ENCODE results near the gene ZNF550. TPM values are rescaled to one million over a fixed set of nuclear protein-coding genes. Genes with fewer than 3 reads are reported as not detected.
"Not testable (repeated sequence)": the region's sequence is repeated elsewhere in the genome, so short reads cannot be mapped to it uniquely, and the experiment has no call there.

The ZNF550 gene
- total RNA-seq, 1 experiment from 2014 or later: 13.5 TPM

DNA sequence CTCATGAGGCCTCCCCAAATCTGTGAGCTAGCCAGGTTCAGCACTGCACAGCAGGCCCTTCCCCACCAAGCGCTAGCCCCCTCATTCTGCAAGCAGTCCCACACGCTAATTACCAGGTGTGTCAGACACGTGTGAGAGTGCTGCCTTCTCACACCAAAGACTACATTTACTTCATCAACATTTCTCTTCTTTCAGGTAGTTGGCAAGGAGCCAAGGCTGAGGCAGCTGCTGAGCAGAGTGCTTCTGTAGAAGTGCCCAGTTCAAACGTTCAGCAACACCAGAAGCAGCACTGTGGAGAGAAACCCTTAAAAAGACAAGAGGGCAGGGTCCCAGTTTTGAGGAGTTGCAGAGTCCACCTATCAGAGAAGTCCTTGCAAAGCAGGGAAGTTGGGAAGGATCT is 53.5 kb downstream of the ZNF550 start:
- Histone ChIP-seq H2AK5ac (ENCODE audit: insufficient read length, low read length) (no peak overlapping the region), H2BK12ac (ENCODE audit: insufficient read length, low read depth, low read length) (no peak overlapping the region), H2BK120ac (ENCODE audit: low read depth, low read length, poor library complexity, severe bottlenecking) (no peak overlapping the region), H3K9me3 (ENCODE audit: control insufficient read depth, low read depth, low read length) (no peaks in the 10 kb centered on the region), H4K8ac (replicated peaks; ENCODE audit: insufficient read length, low read depth, low read length) (no peak overlapping the region), H3K14ac (ENCODE audit: insufficient read depth, low read length) (no peak overlapping the region), H3K9ac (ENCODE audit: extremely low read depth, insufficient read length, low read length) (no peak overlapping the region), H2BK15ac (ENCODE audit: low read depth, low read length) (no peak overlapping the region), H3K27ac (ENCODE audit: insufficient read length, low read depth, low read length) (no peak overlapping the region), H4K91ac (ENCODE audit: insufficient read length, low read depth, low read length) (no peak overlapping the region), H3K23ac (ENCODE audit: insufficient read length, low read depth, low read length) (no peak overlapping the region), H3T11ph (ENCODE audit: low read length) (no peak overlapping the region), H3K79me2 (ENCODE audit: insufficient read depth, low read length) (no peaks in the 10 kb centered on the region; the same call in 1 of the 2 replicates), H3K4ac (ENCODE audit: low read depth, low read length) (no peak overlapping the region), H4K20me1 (ENCODE audit: control insufficient read depth, insufficient read depth, insufficient read length) (no peaks in the 10 kb centered on the region), H2AFZ (ENCODE audit: low read length) (no peak overlapping the region), H2BK20ac (ENCODE audit: low read depth, low read length, poor library complexity, severe bottlenecking) (no peak overlapping the region), H3K79me1 (ENCODE audit: insufficient read depth, low read depth, low read length, poor library complexity, severe bottlenecking) (peaks cover 3% of the 10 kb centered on the region), H4K5ac (ENCODE audit: insufficient read length, low read depth, low read length) (no peak overlapping the region), H3K56ac (ENCODE audit: insufficient read length, low read depth, low read length) (no peak overlapping the region), H3K23me2 (ENCODE audit: insufficient read length, low read depth, low read length, poor library complexity, severe bottlenecking) (no peaks in the 10 kb centered on the region), H3K4me2 (ENCODE audit: insufficient read depth, insufficient read length, low read length) (no peak overlapping the region), H2BK5ac (ENCODE audit: insufficient read length, low read length) (no peak overlapping the region), H3K27me3 (ENCODE audit: insufficient read depth, low read length) (no peaks in the 10 kb centered on the region; the same call in 1 of the 2 replicates), H3K18ac (ENCODE audit: insufficient read length, low read depth, low read length) (no peak overlapping the region), H3K4me1 (ENCODE audit: insufficient read depth, low read length) (no peaks in the 10 kb centered on the region)
- WGBS (ENCODE audit: extremely low coverage, insufficient read length, low lambda C conversion rate): no CpG with 5 or more reads among the region's 4 CpGs
- H3K27ac Mint-ChIP-seq: no peak overlapping the region
- no peak for TF ChIP-seq CTCF (conservative IDR thresholded peaks at IDR 0.05)
- H3K27me3 Mint-ChIP-seq (ENCODE audit: low read depth): no peaks in the 10 kb centered on the region
- DNase-seq: no peak
- peaks cover 31 to 59% of the 10 kb centered on the region in 2 experiments for H3K9me3 Mint-ChIP-seq
- H3K36me3 Mint-ChIP-seq (ENCODE audit: insufficient read depth in 1 of 3, low read depth in 3 of 3): peaks cover 69 to 80% (median 70%) of the 10 kb centered on the region in 3 experiments
- no peak overlapping the region for H3K4me3 Mint-ChIP-seq
- no peaks in the 10 kb centered on the region for H3K4me1 Mint-ChIP-seq

- not testable (repeated sequence) for H3K4ac ChIP-seq (ENCODE audit: low read depth, low read length); H2BK15ac ChIP-seq (ENCODE audit: low read depth, low read length); H3K4me1 Mint-ChIP-seq; H4K20me1 ChIP-seq (ENCODE audit: control insufficient read depth, insufficient read depth, insufficient read length); H3K23me2 ChIP-seq (ENCODE audit: insufficient read length, low read depth, low read length, poor library complexity, severe bottlenecking); H2BK20ac ChIP-seq (ENCODE audit: low read depth, low read length, poor library complexity, severe bottlenecking); DNase-seq; H3K27me3 Mint-ChIP-seq (ENCODE audit: low read depth); H3K56ac ChIP-seq (ENCODE audit: insufficient read length, low read depth, low read length); H2AFZ ChIP-seq (ENCODE audit: low read length); H3K79me1 ChIP-seq (ENCODE audit: insufficient read depth, low read depth, low read length, poor library complexity, severe bottlenecking); H3K27me3 ChIP-seq (ENCODE audit: insufficient read depth, low read length); H3K23ac ChIP-seq (ENCODE audit: insufficient read length, low read depth, low read length); H3K9me3 ChIP-seq (ENCODE audit: control insufficient read depth, low read depth, low read length); H2BK5ac ChIP-seq (ENCODE audit: insufficient read length, low read length); H3K27ac ChIP-seq (ENCODE audit: insufficient read length, low read depth, low read length); H3K14ac ChIP-seq (ENCODE audit: insufficient read depth, low read length); H3K79me2 ChIP-seq (ENCODE audit: insufficient read depth, low read length); H4K91ac ChIP-seq (ENCODE audit: insufficient read length, low read depth, low read length); H4K8ac ChIP-seq (replicated peaks; ENCODE audit: insufficient read length, low read depth, low read length); H3T11ph ChIP-seq (ENCODE audit: low read length); H2AK5ac ChIP-seq (ENCODE audit: insufficient read length, low read length); H4K5ac ChIP-seq (ENCODE audit: insufficient read length, low read depth, low read length); H3K4me1 ChIP-seq (ENCODE audit: insufficient read depth, low read length); H3K27ac Mint-ChIP-seq; H3K18ac ChIP-seq (ENCODE audit: insufficient read length, low read depth, low read length); H2BK120ac ChIP-seq (ENCODE audit: low read depth, low read length, poor library complexity, severe bottlenecking); H2BK12ac ChIP-seq (ENCODE audit: insufficient read length, low read depth, low read length)
- Mint-ChIP-seq H3K36me3 (ENCODE audit: insufficient read depth in 1 of 3, low read depth in 3 of 3) (peaks cover 38 to 46% (median 46%) of the 10 kb centered on the region in 3 experiments), H3K9me3 (peaks cover 10 to 38% of the 10 kb centered on the region in 2 experiments), H3K4me3 (peak overlapping the region; percentile 69 to 88)
- H3K9ac ChIP-seq (ENCODE audit: extremely low read depth, insufficient read length, low read length): peak overlapping the region; percentile 38
- WGBS (ENCODE audit: extremely low coverage, insufficient read length, low lambda C conversion rate): no CpG with 5 or more reads among the region's 4 CpGs
- peak overlapping the region; percentile 77 for H3K4me2 ChIP-seq (ENCODE audit: insufficient read depth, insufficient read length, low read length)
These were observed 59.3 kb downstream of the ZNF550 start for GRCh38 chr19:57500400-57500799.

Data from H9 (cell line).